HG03520 (cell line): Measurements from ENCODE around the gene SENP2.
"Not testable (repeated sequence)": the region's sequence is repeated elsewhere in the genome, so short reads cannot be mapped to it uniquely, and the experiment has no call there.

Source experiments
- ATAC-seq: cut with Tn5 transposase; IDR thresholded peaks from one replicate; pipeline ENCODE4 v1.9.1; 2021; ENCODE audit warnings: mild to moderate bottlenecking, moderate library complexity; ENCODE audit not compliant: unreplicated experiment

Gene SENP2

DNA sequence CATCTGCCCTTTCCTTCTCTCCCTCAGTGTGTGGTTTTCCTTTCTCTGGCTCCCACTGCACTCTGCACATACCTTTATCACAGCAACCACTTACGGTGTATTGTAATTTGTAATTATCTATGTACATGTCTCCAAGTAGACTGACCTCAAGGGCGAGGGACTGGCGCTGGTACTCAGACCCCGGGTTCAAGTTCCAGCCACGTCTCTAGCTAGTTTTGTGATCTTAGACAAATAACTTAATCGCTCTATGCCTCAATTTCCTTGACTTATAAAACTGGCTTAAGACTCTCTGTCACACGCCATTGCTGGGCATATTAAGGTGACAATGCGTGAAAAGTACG lies 607 bp upstream of the SENP2 start:
- ATAC-seq = no peak

DNA sequence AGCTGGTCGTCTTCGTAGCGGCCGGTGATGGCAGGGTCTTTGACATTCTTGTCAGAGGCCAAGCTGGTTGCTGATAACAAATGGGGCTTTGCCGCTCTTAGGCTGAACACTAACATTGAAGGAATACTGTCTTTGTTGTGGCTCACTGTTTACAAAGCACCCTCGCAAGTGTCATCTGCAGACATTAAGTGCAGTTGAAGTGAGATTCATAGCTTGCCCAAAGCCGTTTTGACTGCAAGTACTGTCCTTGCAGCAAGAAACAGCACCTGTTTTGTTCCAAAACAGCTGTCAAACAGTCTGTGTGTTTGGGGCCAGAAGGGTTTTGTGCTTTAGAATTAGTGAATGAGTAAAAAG lies 568 bp downstream of the SENP2 start:
- no peak for ATAC-seq

DNA sequence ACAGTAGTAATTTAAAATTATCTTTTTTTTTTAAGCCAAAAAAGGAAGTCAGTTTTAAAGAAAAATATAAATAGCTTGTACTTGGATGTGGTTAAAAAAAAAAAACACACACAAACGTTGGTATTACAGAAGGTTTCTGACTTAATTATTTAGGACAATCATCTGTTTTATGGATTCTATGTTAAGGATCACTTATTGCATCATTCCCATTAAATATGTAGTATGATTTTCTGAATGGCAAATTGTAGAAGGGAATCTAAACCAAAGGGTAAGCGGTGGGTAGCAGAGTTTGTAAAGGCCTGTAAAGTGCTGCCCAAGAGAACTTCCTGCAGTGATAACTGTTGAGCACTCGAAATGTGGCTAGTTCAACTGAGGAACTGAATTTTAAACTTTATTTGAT lies 8.0 kb downstream of the SENP2 start:
- no peak for ATAC-seq

DNA sequence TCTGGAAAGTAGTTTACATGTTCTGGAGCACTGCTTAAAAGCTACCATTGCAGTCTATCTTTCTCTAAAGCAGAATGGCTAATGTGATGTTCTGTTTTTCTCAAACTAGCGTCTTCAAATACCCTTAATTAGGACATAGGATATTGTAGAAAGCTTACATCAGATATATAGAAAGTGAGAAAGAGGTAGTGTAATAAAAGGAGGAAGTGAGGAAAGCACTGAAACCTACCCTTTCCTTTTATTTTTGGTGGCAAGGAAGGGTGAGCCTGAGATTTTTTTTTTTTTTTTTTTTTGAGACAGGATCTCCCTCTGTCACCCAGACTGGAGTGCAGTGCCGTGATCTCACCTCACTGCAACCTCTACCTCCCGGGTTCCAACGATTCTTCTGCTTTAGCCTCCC lies 9.4 kb downstream of the SENP2 start:
- ATAC-seq = no peak

DNA sequence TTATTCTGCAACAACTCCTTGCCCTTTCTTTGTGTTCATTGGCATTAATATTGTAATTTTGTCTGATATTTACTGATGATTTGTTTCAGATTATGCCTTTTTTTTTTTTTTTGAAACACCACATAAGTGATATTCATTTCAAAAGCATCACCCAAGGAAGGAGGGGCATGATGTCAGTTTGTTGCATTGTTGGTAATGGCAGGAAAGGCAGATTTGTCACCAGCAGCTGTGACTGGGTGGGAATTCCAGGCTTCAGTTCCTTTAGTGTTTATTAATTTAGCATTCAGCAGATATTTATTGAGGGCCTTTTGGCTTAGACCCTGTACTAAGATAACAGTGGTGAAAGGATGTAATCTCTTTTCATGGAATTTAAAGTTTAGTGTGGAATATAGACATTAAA lies 19.5 kb downstream of the SENP2 start:
- ATAC-seq = no peak

DNA sequence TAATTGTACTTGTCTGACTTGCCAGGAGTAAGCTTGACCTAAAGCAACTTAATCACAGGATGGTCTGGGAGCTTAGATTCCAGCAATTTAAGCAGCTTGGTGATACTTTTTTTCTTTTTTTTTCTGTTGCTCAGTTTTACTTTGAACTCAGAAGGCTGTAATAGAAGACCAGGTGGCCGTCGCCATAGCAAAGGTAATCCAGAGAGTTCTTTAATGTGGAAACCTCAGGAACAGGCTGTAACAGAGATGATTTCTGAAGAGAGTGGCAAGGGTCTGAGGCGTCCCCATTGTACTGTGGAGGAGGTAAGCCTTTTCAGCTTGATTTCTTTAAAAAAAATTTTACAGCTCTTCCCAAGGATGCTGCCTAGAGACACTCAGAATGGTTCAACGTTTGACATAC lies 20.1 kb downstream of the SENP2 start:
- no peak for ATAC-seq

DNA sequence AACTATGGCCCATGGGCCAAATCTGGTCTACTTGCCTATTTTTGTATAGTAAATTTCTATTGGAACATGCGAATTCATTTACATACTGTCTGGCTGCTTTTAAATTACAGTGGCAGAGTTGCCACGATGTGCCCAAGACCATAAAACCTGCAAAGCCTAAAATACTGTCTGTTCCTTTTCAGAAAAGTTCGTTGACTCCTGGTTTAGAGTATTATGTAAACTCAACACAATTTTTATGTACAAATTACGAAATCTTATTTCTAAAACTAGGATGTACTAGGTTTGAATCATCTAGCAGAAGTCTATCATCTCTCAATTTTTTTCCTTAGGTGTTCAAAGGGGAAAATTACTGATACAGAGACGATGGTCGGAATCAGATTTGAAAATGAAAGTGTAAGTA lies 26.9 kb downstream of the SENP2 start:
- ATAC-seq = no peak

DNA sequence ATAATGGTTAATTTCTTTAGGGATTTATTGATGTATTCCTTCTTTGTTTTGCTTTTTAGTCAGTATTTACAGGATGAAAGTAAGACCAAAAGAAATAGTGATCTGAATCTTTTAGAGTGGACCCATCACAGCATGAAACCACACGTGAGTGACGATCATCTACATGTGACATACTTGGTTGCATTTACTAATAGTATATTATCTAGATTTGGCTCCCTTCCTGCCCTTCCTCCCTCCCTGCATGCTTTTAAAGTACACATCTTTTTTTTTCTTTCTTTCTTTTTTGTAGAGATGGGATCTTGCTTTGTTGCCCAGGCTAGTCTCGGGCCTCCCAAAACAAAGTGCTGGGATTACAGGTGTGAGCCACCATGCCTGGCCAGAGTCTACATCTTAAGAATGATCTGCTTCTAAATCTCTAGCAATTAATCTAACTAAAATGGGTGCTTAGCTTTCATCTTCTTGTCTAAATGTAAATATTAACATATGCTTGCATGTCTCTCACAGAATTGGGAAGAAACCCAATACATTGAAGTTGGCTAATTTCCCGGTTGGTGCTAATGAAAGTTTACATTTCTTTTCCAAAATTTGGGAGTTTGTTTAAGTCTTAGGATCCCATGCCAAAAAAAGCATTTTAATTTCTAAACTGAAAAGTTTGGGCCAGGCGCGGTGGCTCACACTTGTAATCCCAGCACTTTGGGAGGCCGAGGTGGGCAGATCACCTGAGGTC lies 38.0 kb downstream of the SENP2 start:
- no peak for ATAC-seq

DNA sequence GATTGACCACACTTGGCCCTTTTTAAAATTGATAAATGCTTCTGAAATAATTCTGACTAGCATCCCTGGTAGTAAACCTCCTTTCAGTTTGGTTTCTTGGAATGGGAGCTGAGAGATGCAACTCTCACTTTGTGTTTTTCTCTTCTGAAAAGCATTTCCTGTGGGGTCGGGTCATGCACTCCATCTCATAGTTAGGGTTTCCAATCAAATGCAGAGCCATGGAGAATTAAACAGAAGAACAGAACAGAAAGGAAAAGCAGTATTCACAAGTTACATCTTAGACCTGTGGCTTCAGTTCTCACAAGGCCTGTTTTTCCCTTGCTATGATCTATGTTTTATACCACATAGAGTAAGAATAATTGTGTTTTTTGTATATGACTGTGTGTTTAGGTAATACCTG lies 39.7 kb downstream of the SENP2 start:
- no peak for ATAC-seq

DNA sequence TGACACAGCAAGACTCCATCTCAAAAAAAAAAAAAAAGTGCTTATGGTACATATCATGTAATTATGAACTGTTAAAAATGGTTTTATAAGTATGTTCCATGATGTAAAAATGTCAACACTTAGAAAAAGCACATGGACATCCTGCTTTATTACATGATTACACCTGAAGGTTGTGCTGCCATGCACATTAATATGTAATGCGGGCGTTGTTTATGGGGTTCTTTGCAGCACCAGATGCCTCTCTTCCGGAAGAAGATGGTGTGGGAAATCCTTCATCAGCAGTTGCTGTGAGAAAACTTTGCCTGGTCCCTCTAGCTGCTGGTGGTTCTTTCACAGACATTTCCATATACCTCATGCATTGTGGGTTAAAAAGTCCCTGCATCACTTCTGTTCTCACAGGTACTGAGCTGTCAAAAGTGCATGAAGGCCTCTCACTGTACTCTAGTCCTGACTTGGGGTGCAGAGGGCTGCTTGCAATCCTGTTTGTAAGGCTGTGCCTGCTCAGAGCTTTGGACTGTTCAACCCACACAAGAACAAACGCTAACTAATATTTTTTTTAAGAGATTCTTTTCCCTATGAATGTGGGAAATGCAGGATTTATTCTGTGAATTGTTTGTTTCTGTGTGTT lies 43.6 kb downstream of the SENP2 start:
- no peak for ATAC-seq

DNA sequence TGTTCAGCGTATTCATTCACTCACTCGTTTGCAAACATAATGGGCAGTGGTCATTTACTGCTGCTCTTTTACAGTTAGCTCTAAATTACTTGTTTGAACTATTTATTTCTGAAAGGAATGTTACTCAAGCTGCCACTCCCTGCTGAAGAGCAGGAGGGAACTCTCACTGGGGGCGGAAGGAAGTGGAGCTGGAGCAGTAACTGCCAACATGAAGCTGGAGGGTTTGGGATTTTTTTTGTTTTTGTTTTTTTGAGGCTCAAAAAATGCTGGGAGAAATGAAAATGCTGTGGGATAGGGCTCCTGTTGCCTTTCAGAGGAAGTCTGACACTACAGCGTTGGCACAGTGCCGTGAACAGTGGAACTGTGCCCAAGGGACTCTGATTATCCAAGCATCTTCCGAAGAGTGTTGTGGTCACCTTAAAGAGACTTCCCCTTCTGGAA lies 44.1 kb downstream of the SENP2 start:
- ATAC-seq = no peak

DNA sequence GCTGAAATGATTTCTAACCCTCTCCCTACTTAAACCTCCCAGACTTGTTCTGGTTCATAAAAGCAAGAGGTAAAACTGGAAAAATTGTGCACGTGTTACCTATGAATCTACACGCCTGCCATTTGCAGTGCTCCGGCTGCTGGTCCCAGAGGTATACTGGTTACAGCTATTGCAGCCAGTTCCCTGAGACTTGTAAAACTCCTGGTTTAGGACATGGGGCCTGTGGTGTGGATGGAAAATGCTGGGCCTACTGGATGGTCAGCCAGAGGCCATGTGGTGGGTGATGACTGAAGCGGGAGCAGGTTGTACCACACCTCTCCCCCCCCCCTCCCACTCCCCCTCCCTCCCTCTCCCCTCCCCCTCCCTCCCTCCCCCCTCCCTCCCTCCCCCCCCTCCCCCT lies 45.0 kb downstream of the SENP2 start:
- no peak for ATAC-seq

DNA sequence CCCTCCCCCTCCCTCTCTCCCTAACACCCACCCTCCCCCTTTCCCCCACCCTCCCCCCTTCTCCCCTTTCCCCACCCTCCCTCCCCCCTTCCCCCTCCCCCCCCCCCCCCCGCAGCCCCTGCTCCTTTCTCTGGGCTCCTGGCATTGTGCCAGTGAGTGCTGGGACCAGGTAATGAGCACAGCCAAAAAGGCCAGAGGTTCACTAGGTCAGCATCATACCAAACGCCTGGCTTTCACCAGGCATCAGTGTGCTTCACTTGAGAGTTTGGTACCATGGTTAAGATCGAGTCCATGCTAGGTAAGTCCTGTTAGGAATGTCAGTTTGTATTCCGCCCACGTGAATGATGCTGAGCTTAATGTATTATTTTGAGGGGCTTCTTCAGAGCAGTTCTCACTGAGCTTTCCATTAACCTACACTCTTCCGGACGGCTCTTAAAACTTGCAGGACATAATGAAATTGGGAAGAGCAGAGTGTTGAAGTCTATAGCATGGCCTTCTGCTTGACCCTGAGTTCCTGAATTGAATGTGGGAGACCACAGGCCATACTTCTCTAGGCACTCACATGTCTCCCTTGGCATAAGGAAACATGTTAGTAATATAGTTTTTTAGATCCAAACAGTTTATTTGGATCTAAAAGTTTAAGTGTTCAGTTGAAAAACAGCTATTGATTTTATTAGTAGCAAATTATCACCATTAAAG lies 45.6 kb downstream of the SENP2 start:
- ATAC-seq = no peak

DNA sequence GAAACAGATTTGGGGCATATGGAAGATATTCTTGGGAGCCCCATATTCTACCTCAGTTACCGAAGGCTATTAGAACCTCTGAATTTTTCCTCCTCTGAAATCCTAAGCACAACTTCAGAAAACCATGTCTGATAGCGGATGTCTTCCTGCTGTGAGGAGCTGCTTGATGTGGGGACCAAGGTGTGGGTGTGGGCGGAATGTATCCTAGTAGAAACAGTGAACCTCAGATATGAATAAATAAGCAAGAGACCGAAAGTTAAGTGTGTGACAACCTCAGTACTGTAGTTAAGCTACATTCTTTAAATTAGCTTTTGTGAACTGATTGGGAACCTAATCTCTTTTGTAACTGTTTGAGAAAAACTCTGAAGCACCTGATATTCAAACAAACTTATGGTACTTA lies 46.9 kb downstream of the SENP2 start:
- no peak for ATAC-seq

DNA sequence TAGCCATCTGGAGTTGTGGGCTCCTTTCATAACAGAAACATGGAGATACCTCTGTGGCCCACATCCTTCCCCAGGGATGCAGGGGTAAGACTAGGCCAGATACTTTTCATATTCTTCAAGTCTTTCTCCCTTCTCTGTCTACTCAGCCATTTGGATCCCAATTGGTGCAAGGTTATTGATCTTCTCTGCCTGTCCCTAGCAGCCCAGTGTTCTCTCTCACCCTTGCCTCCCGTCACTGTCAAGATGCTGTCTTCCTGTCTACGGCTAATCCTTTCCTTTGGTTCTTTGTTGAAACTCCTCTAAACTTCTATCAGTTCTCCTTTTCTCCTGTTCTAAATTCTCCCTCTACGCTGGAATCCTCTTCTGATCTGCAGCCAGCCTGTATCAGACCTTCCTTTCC lies 51.3 kb downstream of the SENP2 start:
- no peak for ATAC-seq

DNA sequence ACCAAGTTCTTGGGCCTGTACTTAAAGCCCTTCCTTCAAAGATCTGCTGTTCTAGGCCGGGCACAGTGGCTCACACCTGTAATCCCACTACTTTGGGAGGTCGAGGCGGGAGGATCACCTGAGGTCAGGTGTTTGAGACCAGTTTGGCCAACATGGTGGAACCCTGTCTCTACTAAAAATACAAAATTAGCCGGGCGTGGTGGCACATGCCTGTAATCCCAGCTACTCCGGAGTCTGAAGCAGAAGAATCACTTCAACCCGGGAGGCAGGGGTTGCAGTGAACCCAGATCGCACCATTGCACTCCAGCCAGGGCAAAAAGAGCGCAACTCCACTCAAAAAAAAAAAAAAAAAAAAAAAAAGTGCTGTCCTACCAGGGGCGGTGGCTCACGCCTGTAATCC lies 52.6 kb downstream of the SENP2 start:
- ATAC-seq = not testable (repeated sequence)

DNA sequence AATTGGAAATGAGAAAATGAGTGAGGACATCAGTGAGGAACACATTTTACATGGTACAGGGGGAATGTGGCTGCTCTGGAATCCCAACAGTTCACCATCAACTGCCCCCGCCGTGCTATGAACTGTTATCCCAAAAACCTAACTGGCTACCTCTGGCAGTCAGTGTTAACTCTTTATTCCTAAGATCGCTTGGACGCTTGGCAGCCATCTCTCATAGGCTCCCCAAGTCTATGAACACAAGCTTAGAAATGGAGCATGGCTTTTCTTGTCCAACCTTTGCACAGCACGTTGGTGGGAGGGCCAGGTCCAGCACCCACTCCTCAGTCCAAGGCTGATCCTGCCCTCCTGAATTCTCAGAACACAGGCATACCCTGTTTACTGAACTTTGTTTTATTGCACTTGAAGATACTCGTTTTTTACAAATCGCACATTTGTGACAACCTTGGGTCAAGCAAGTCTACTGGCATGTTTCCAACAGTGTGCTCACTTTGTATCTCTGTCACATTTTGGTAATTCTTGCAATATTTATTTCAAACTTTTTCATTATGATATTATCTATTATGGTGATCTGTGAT lies 53.6 kb downstream of the SENP2 start:
- no peak for ATAC-seq

DNA sequence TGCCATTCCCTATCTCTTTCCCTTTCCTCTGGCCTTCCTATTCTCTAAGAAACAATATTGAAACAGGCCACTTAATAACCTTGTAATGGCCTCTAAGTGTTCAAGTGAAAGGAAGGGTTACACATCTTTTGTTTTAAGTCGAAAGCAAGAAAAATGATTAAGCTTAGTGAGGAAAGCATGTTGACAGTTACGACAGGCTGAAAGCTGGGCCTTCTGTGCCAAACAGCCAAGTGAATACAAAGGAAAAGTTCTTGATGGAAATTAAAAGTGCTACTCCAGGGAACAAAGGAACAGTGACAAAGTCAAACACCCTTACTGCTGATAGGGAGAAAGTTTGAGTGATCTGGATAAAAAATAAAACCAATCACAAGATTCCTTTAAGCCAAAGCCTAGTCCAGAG lies 54.2 kb downstream of the SENP2 start:
- no peak for ATAC-seq

DNA sequence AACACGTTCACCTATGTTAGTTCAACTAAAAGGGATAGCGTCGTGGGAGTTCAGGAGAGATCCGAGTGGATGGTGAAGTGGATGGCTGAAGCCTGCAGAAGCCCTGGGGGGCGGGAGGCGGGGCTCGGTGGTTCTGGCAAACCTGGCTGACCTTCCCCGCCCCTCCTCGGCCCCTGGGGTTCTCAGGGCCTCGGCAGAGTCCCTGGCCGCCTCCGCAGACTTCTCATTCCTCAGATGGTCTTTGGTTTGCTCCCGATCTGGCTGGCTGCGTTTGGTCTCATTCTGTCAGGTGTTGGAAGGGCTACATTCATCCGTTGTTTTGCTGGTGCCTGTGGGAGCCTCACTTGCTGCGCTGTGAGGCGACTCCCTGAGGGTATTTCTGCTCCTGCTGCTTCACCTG lies 59.1 kb downstream of the SENP2 start:
- not testable (repeated sequence) for ATAC-seq

DNA sequence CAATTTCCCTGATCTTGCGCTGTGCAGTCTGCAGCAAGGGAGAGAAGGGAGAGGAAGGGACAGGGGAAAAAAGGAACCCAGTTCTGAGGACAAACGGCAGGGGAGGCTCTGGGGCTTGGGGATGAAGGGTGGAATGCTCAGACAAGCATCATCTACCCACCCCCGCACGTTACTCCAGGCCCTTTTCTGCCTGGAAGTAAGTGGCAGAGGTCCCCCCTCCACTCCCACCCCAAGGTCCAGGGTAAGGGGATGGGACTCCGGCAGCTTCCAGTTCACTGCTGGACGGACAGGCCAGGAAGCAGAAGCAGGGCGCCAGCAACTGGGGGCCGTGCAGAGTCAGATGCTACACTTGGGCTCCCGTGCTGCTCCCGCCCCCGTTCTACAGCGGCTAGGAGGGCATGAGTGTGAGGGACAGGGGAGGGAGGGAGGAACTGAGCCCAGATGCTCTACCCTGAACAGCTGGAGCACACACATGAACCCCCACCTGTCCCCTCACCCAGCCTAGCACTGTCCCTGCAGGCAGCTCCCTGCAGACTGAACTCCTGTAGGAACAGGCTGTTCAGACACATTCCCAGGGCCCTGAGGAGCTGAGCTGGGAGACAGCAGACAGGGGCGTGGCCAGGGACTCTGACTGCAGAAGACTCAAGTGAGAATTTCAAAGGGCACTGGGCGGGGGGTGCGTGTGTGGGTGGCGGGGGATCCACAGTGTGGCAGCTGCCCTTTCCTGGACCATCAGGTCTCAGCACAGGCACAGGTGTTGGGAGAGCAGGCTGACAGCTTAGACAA lies 59.7 kb downstream of the SENP2 start:
- ATAC-seq = no peak

DNA sequence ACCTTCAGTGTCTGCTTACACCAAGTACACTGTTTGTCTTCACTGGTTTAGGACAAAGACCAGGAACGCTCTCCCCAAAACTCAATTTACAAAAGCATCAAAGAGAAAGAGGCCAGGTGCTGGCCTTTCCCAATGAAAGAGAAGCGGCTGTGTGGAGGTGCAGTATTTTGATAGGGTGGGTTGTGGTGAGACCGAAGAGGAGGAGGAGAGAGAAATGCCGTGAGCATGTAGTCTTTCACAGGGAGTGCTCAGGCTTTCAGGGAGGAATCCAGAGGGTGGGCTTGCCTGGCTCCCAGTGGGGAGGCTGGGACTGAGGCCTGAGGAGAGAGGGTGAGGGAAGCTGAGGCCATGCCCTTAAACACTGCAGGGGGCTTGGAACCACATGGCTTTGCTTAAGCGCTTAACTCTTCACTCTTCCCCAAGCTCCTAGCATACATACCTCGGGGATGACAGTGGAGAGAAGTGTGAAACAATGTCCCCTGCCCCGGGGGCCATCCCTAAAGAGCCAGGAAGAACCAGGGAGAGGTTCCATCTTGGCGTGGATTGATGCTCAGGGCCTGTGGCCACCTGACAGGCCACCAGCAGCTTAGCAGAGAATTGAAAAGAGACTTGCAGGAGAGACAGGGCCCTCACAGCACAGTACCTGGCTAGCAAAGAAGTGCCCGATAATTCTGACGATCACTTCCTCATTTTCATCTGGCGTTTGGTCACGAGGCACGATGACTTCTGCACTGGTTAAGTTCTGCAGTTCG lies 60.5 kb downstream of the SENP2 start:
- ATAC-seq = no peak
